ENCODE data around the gene P2RY11. TPM values are rescaled to one million over a fixed set of nuclear protein-coding genes. Genes with fewer than 3 reads are reported as not detected.

Gene P2RY11
- total RNA-seq, 4 donors from 2014 or later = 2.4 to 16.8 (median 5.7) TPM; not detected in 1

- TF ChIP-seq, protein P1, sequence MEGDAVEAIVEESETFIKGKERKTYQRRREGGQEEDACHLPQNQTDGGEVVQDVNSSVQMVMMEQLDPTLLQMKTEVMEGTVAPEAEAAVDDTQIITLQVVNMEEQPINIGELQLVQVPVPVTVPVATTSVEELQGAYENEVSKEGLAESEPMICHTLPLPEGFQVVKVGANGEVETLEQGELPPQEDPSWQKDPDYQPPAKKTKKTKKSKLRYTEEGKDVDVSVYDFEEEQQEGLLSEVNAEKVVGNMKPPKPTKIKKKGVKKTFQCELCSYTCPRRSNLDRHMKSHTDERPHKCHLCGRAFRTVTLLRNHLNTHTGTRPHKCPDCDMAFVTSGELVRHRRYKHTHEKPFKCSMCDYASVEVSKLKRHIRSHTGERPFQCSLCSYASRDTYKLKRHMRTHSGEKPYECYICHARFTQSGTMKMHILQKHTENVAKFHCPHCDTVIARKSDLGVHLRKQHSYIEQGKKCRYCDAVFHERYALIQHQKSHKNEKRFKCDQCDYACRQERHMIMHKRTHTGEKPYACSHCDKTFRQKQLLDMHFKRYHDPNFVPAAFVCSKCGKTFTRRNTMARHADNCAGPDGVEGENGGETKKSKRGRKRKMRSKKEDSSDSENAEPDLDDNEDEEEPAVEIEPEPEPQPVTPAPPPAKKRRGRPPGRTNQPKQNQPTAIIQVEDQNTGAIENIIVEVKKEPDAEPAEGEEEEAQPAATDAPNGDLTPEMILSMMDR (IDR thresholded peaks at IDR 0.05; ENCODE audit: low read depth) = no peak
Observed at GRCh38 chr19:10152100-10152499, 40.6 kb downstream of the P2RY11 start.

- TF ChIP-seq, protein P1 (IDR thresholded peaks at IDR 0.05; ENCODE audit: low read depth) = no peak
Observed at GRCh38 chr19:10155839-10156238, 44.3 kb downstream of the P2RY11 start.

DNA sequence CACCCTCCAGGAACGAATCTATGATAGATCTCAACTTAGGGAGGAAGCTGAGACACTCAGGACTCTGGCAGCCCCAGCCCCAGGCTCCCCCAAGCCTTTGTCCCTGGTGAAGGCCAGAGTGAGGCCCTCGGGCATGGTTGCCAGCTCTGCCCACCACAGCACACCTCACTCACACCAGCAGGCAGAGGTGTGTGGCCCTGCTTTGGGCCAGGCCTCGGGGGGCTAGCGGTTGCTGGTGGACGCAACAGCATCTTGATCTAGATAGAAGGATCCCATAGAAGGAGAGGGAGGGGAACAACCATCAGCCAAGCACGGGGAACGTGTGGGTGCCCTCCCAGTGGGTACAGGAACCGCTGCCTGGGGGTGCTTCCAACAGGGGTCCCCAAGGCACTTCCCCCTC lies 46.6 kb downstream of the P2RY11 start:
- TF ChIP-seq, protein P1 (IDR thresholded peaks at IDR 0.05; ENCODE audit: low read depth) = no peak

GRCh38 chr19:10158485-10158884 lies 47.0 kb downstream of the P2RY11 start:
- TF ChIP-seq, protein P1 (IDR thresholded peaks at IDR 0.05; ENCODE audit: low read depth) = no peak

- TF ChIP-seq, protein P1 (IDR thresholded peaks at IDR 0.05; ENCODE audit: low read depth) = no peak
Observed at GRCh38 chr19:10159610-10160009, 48.1 kb downstream of the P2RY11 start.

DNA sequence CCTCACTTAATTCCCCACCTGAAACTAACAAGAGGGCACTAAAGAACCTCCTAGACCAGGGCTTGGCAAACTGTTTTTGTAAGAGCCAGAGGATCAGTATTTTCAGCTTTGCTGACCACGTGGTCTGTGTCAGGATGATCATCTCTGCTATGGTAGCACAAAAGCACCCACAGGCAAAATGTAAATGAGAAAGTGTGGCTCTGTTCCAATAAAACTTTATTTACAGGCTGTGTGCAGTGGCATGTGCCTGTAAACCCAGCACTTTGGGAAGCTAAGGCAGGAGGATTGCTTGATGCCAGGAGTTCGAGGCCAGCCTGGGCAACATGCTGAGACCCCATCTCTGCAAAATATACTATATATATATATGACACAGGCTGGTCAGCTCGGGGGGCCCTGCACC lies 52.0 kb downstream of the P2RY11 start:
- TF ChIP-seq, protein P1 (IDR thresholded peaks at IDR 0.05; ENCODE audit: low read depth) = no peak

Small RNA genes within 50 kb of the gene (small RNA-seq; reads per million reads assigned to genes)
- gene SNORD105 = 155 reads per million, percentile 98 among the genes with 10 or more reads in this experiment
- 11,340 reads per million, percentile 100 among the genes with 10 or more reads in this experiment for gene SNORD105B

Other genes with a start within 250 kb of the P2RY11 start
- gene OLFM2, start 175.2 kb upstream of the P2RY11 start, total RNA-seq = 100 to 1,000 TPM in 1 of 4 donors, 10 to 100 TPM in 3; 21.8 to 258 (median 57.7) TPM
- 10 to 100 TPM; 18.8 to 79.1 (median 35.0) TPM for gene COL5A3, start 101.2 kb upstream of the P2RY11 start, total RNA-seq
- 1 to 10 TPM in 1 of 4 donors, not detected in 3; 1.3 TPM for gene RDH8, start 98.2 kb upstream of the P2RY11 start, total RNA-seq
- 10 to 100 TPM in 3 of 4 donors, 1 to 10 TPM in 1; 8.6 to 36.7 (median 25.6) TPM for gene SHFL, start 25.4 kb upstream of the P2RY11 start, total RNA-seq
- gene ANGPTL6, start 9.0 kb upstream of the P2RY11 start, total RNA-seq = under 1 TPM in 1 of 4 donors, not detected in 3; 0.85 TPM
- 10 to 100 TPM; 14.2 to 31.8 (median 15.0) TPM for gene PPAN, start 5.3 kb upstream of the P2RY11 start, total RNA-seq
- gene EIF3G, start 8.2 kb downstream of the P2RY11 start, total RNA-seq = 100 to 1,000 TPM; 163 to 283 (median 235) TPM
- 10 to 100 TPM; 25.5 to 60.7 (median 41.5) TPM for gene DNMT1, start 83.3 kb downstream of the P2RY11 start, total RNA-seq
- 10 to 100 TPM in 1 of 4 donors, 1 to 10 TPM in 3; 7.7 to 10.1 (median 9.1) TPM for gene S1PR2, start 119.6 kb downstream of the P2RY11 start, total RNA-seq
- gene MRPL4, start 140.5 kb downstream of the P2RY11 start, total RNA-seq = 10 to 100 TPM; 30.6 to 60.8 (median 31.0) TPM
- 10 to 100 TPM; 11.4 to 43.4 (median 31.9) TPM for gene ICAM1, start 159.4 kb downstream of the P2RY11 start, total RNA-seq
- gene ICAM4, start 175.3 kb downstream of the P2RY11 start, total RNA-seq = 1 to 10 TPM in 2 of 4 donors, not detected in 2; 1.1 to 2.4 TPM
- under 1 TPM; 0.16 to 0.68 (median 0.52) TPM for gene ICAM5, start 178.3 kb downstream of the P2RY11 start, total RNA-seq
- gene ZGLP1, start 198.1 kb downstream of the P2RY11 start, total RNA-seq = 1 to 10 TPM in 3 of 4 donors, under 1 TPM in 1; 0.49 to 5.8 (median 2.2) TPM
- 10 to 100 TPM in 2 of 4 donors, 1 to 10 TPM in 2; 7.3 to 17.2 (median 9.1) TPM for gene FDX2, start 204.3 kb downstream of the P2RY11 start, total RNA-seq
- 10 to 100 TPM in 1 of 4 donors, 1 to 10 TPM in 3; 5.9 to 22.4 (median 8.2) TPM for gene RAVER1, start 221.8 kb downstream of the P2RY11 start, total RNA-seq
- gene ICAM3, start 227.9 kb downstream of the P2RY11 start, total RNA-seq = 10 to 100 TPM in 1 of 4 donors, 1 to 10 TPM in 3; 4.9 to 17.3 (median 9.2) TPM